Endodermal cell (in vitro differentiated cells): Measurements from ENCODE around the gene BGLAP. TPM values are rescaled to one million over a fixed set of nuclear protein-coding genes. Genes with fewer than 3 reads are reported as not detected.

Experiments used
- DNase-seq: peaks from one replicate; pipeline ENCODE4 v3.0.0-alpha.2; 2017
- H3K27ac ChIP-seq: 2 replicates; pipeline ENCODE4 v1.5.1; 2013; ENCODE audit warnings: mild to moderate bottlenecking, low read depth, low read length, moderate library complexity
- H3K27me3 ChIP-seq: 2 replicates; pipeline ENCODE4 v1.6.1; 2013; ENCODE audit warnings: mild to moderate bottlenecking, low read length, moderate library complexity; ENCODE audit not compliant: insufficient read depth, control insufficient read depth, poor library complexity, severe bottlenecking
- H3K36me3 ChIP-seq: 2 replicates; pipeline ENCODE4 v1.7.0; 2013; ENCODE audit warnings: mild to moderate bottlenecking, low read length, moderate library complexity; ENCODE audit not compliant: control insufficient read depth, insufficient read depth
- H3K4me1 ChIP-seq: one replicate; pipeline ENCODE4 v1.7.0; 2013; ENCODE audit warnings: low read length; ENCODE audit not compliant: control insufficient read depth, insufficient read depth
- H3K4me3 ChIP-seq: 2 replicates; pipeline ENCODE4 v1.5.1; 2013; ENCODE audit warnings: mild to moderate bottlenecking, low read length, moderate library complexity
- H3K9ac ChIP-seq: 2 replicates; pipeline ENCODE4 v1.6.1; 2013; ENCODE audit warnings: mild to moderate bottlenecking, low read length, moderate library complexity; ENCODE audit not compliant: poor library complexity, severe bottlenecking; ENCODE audit errors: extremely low read depth
- H3K9me3 ChIP-seq: 2 replicates; pipeline ENCODE4 v1.6.1; 2013; ENCODE audit warnings: mild to moderate bottlenecking, low read length, moderate library complexity; ENCODE audit not compliant: control insufficient read depth
- H3K27ac Mint-ChIP-seq: 2 replicates; pipeline ENCODE4 v1.8.0; 2020; ENCODE audit warnings: mixed read lengths
- H3K27me3 Mint-ChIP-seq: 2 replicates; pipeline ENCODE4 v1.8.0; 2021; ENCODE audit warnings: mild to moderate bottlenecking, mixed read lengths; ENCODE audit not compliant: insufficient read depth
- H3K36me3 Mint-ChIP-seq: 2 replicates; pipeline ENCODE4 v1.8.0; 2020; ENCODE audit warnings: low read depth, mixed read lengths
- H3K4me1 Mint-ChIP-seq: 2 replicates; pipeline ENCODE4 v1.8.0; 2020; ENCODE audit warnings: mixed read lengths
- H3K4me3 Mint-ChIP-seq: 2 replicates; pipeline ENCODE4 v1.8.0; 2020; ENCODE audit warnings: mild to moderate bottlenecking, moderate library complexity, mixed read lengths
- H3K9me3 Mint-ChIP-seq: 2 replicates; pipeline ENCODE4 v1.8.0; 2020; ENCODE audit warnings: mild to moderate bottlenecking, mixed read lengths
- CTCF ChIP-seq: fragments of 200-600 bp; sonication (generic); conservative IDR thresholded peaks from 2 replicates; pipeline ENCODE4 v1.5.0; 2021; ENCODE audit warnings: antibody characterized with exemption, mild to moderate bottlenecking
- WGBS, 2 experiments: methylation state at CpG; one replicate each; pipeline versions ENCODE4 v1.1.5 to v1.1.7; 2013; ENCODE audit warnings: missing lambda C conversion rate in 2 of 2, mixed read lengths in 1 of 2; ENCODE audit not compliant: insufficient coverage in 1 of 2, insufficient read length in 1 of 2; 5-methylcytosine and 5-hydroxymethylcytosine counted together
- total RNA-seq, 2 donors: library from RNA; stranded (reverse); fragmentation: NEBNext Ultra II Directional in 1 of 2; extraction: Animal tissue kit (Norgen Biotek cat#: 25700) in 1 of 2; gene quantifications; 2 replicates in 1 of 2; 3 replicates in 1 of 2; pipeline ENCODE4 v1.2.1, GENCODE V29; 2021

BGLAP gene
- total RNA-seq, 2 donors from 2014 or later: 4.6 to 5.4 TPM

GRCh38 chr1:156248323-156248683, 6.3 kb downstream of the BGLAP start:
- H3K4me1 ChIP-seq: no peaks in the 10 kb centered on the region
- H3K27ac ChIP-seq: peak overlapping the region; percentile 80
- H3K36me3 ChIP-seq: peaks cover 40% of the 10 kb centered on the region
- TF ChIP-seq CTCF: no peak
- Mint-ChIP-seq H3K4me1 (peaks cover 6% of the 10 kb centered on the region), H3K9me3 (no peaks in the 10 kb centered on the region), H3K4me3 (no peak overlapping the region), H3K27me3 (peaks cover 4% of the 10 kb centered on the region), H3K27ac (no peak overlapping the region), H3K36me3 (peaks cover 36% of the 10 kb centered on the region)
- 94% methylated on average over 3 of the region's 4 CpGs; no CpG with 5 or more reads in 1 of the 2 experiments for WGBS, 2 experiments
- H3K9me3 ChIP-seq: no peaks in the 10 kb centered on the region
- H3K9ac ChIP-seq: no peak overlapping the region
- no peak for DNase-seq
- no peak overlapping the region for H3K4me3 ChIP-seq
- H3K27me3 ChIP-seq: no peaks in the 10 kb centered on the region

- Histone ChIP-seq H3K36me3 (peaks cover 51% of the 10 kb centered on the region), H3K4me1 (no peaks in the 10 kb centered on the region), H3K9ac (no peak overlapping the region), H3K27me3 (no peaks in the 10 kb centered on the region), H3K9me3 (no peaks in the 10 kb centered on the region), H3K27ac (no peak overlapping the region), H3K4me3 (no peak overlapping the region)
- H3K27me3 Mint-ChIP-seq: peaks cover 4% of the 10 kb centered on the region
- 89 to 93% methylated on average over 1 to 5 of the region's 5 CpGs for WGBS, 2 experiments
- peaks cover 46% of the 10 kb centered on the region for H3K36me3 Mint-ChIP-seq
- no peaks in the 10 kb centered on the region for H3K9me3 Mint-ChIP-seq
- H3K27ac Mint-ChIP-seq: no peak overlapping the region
- no peak for TF ChIP-seq CTCF
- no peak overlapping the region for H3K4me3 Mint-ChIP-seq
- H3K4me1 Mint-ChIP-seq: peaks cover 6% of the 10 kb centered on the region
- DNase-seq: no peak
Observed at GRCh38 chr1:156249593-156249992, 7.6 kb downstream of the BGLAP start.

GRCh38 chr1:156251527-156251926, 9.5 kb downstream of the BGLAP start:
- DNase-seq: no peak
- TF ChIP-seq CTCF: no peak
- WGBS, 2 experiments: 83 to 92% methylated on average over 1 to 3 of the region's 3 CpGs
- H3K4me1 ChIP-seq: no peaks in the 10 kb centered on the region
- no peaks in the 10 kb centered on the region for H3K27me3 ChIP-seq
- no peak overlapping the region for H3K9ac ChIP-seq
- Mint-ChIP-seq H3K4me1 (peaks cover 7% of the 10 kb centered on the region), H3K27me3 (no peaks in the 10 kb centered on the region), H3K27ac (no peak overlapping the region), H3K4me3 (no peak overlapping the region), H3K36me3 (peaks cover 53% of the 10 kb centered on the region), H3K9me3 (no peaks in the 10 kb centered on the region)
- H3K36me3 ChIP-seq: peaks cover 61% of the 10 kb centered on the region
- no peak overlapping the region for H3K27ac ChIP-seq
- H3K4me3 ChIP-seq: no peak overlapping the region
- H3K9me3 ChIP-seq: no peaks in the 10 kb centered on the region
